Naive thymus-derived CD8-positive, alpha-beta T cell (primary cell): ENCODE measurements around the gene AFG1L. TPM values are rescaled to one million over a fixed set of nuclear protein-coding genes. Genes with fewer than 3 reads are reported as not detected.
"Not testable (repeated sequence)": the region's sequence is repeated elsewhere in the genome, so short reads cannot be mapped to it uniquely, and the experiment has no call there.

Source experiments
- ATAC-seq, 2 donors: fragments of 150-1000 bp; cut with Tn5 transposase in 1 of 2; sonication (Bioruptor Pico), chemical (Tn5 transposase) in 1 of 2; 1 replicate in 1 of 2; 2 replicates in 1 of 2; pipeline ENCODE4 v1.10.0; 2021; ENCODE audit warnings: mild to moderate bottlenecking in 2 of 2, moderate library complexity in 2 of 2
- POLR2A ChIA-PET: fragments of 350-600 bp; sonication (Branson Sonifier 250); formaldehyde crosslinking; loops from one replicate; lab custom pipeline; 2021; ENCODE audit warnings: antibody characterized with exemption; lab: Charles Lee
- DNase-seq, 10 donors: peaks; one replicate each; pipeline versions ENCODE4 v3.0.0 to v3.0.0-alpha.2; 2020 to 2022
- H3K27ac Mint-ChIP-seq, 10 donors: one replicate each; pipeline ENCODE4 v1.8.0; 2020 to 2022; ENCODE audit warnings: mild to moderate bottlenecking in 10 of 10, mixed read lengths in 10 of 10, moderate library complexity in 4 of 10, inconsistent platforms in 1 of 10
- H3K27me3 Mint-ChIP-seq, 5 donors: one replicate each; pipeline ENCODE4 v1.8.0; 2021 to 2022; ENCODE audit warnings: mixed read lengths in 5 of 5
- H3K36me3 Mint-ChIP-seq, 3 donors: one replicate each; pipeline ENCODE4 v1.8.0; 2020 to 2022; ENCODE audit warnings: mixed read lengths in 3 of 3, mild to moderate bottlenecking in 2 of 3, inconsistent platforms in 1 of 3
- H3K4me1 Mint-ChIP-seq, 4 donors: one replicate each; pipeline ENCODE4 v1.8.0; 2021 to 2022; ENCODE audit warnings: mixed read lengths in 4 of 4
- H3K4me3 Mint-ChIP-seq, 10 donors: one replicate each; pipeline ENCODE4 v1.8.0; 2020 to 2022; ENCODE audit warnings: mild to moderate bottlenecking in 10 of 10, mixed read lengths in 10 of 10, moderate library complexity in 6 of 10, inconsistent platforms in 1 of 10
- H3K9me3 Mint-ChIP-seq, 9 donors: one replicate each; pipeline ENCODE4 v1.8.0; 2020 to 2022; ENCODE audit warnings: mixed read lengths in 9 of 9, mild to moderate bottlenecking in 3 of 9, inconsistent platforms in 1 of 9, moderate library complexity in 1 of 9
- polyA plus RNA-seq, 3 donors: library from polyadenylated mRNA; unstranded; fragments of 300-500 nt; fragmentation: Illumina TruSeq; gene quantifications; one replicate each; pipeline ENCODE4 v1.2.3, GENCODE V29; 2021
- total RNA-seq, 8 experiments: library from RNA in 2 of 8; stranded (reverse) in 2 of 8; gene quantifications; one replicate each; pipeline ENCODE4 v1.2.3 and lab custom pipeline; 2021 to 2026

AFG1L gene
- total RNA-seq (1 to 10 TPM; 5.6 to 8.7 TPM), polyA plus RNA-seq (1 to 10 TPM; 2.8 to 4.4 (median 3.8) TPM), total RNA-seq (lab: John Stamatoyannopoulos, UW) (5.7 to 9.8 (median 6.8) reads per million in 6 experiments)

GRCh38 chr6:108294727-108295625 is at the start of gene AFG1L:
Gene AFG1L (plus strand): TSS chr6:108295054. CDS start chr6:108295080, 26 bp downstream.
- H3K4me1 Mint-ChIP-seq: peaks cover 12 to 31% (median 27%) of the 10 kb centered on the region in 4 donors

GRCh38 chr6:108245095-108245494 is 49.8 kb upstream of the AFG1L start:
- H3K27ac Mint-ChIP-seq, DNase-seq, H3K27me3 Mint-ChIP-seq, H3K4me3 Mint-ChIP-seq, ATAC-seq: not testable (repeated sequence)
- Mint-ChIP-seq H3K4me1 (peaks cover 8 to 54% (median 42%) of the 10 kb centered on the region in 4 donors), H3K36me3 (peaks cover 17 to 53% (median 46%) of the 10 kb centered on the region in 3 donors), H3K9me3 (peaks cover 0 to 12% (median 7%) of the 10 kb centered on the region in 9 donors)
- POLR2A ChIA-PET: interaction anchor here (0.6 kb wide), 1 partner anchor 313 kb away, joined by 6 read pairs; no protein-coding TSS in a partner anchor

More at GRCh38 chr6:108294727-108295625, at the start of gene AFG1L:
- Mint-ChIP-seq H3K4me3 (peak within 1 kb of the TSS; percentile 90 to 99 (median 98)), H3K36me3 (peaks cover 0 to 6% (median 0%) of the 10 kb centered on the region in 3 donors), H3K9me3 (no peaks in the 10 kb centered on the region), H3K27me3 (no peaks in the 10 kb centered on the region), H3K27ac (peak within 1 kb of the TSS; percentile 98 to 100 (median 99))
- POLR2A ChIA-PET: interaction anchor here (0.6 to 4.3 kb wide), 7 partner anchors 13 to 799 kb away, joined by 3 to 36 read pairs (median 3); partner anchors contain the start of genes SESN1 and SNX3
- peak; percentile 90 for ATAC-seq
- DNase-seq: peak; percentile 77 to 96 (median 84)

- peaks cover 7 to 55% (median 32%) of the 10 kb centered on the region in 3 donors for H3K36me3 Mint-ChIP-seq
- peaks cover 0 to 6% (median 0%) of the 10 kb centered on the region in 9 donors for H3K9me3 Mint-ChIP-seq
- no peaks in the 10 kb centered on the region for H3K27me3 Mint-ChIP-seq
- POLR2A ChIA-PET: no interaction called here
- DNase-seq (no peak), ATAC-seq (no peak)
- H3K4me1 Mint-ChIP-seq: peaks cover 15 to 60% (median 53%) of the 10 kb centered on the region in 4 donors
- no peak overlapping the region for H3K4me3 Mint-ChIP-seq
- peak overlapping the region in 3 of 10 donors; percentile 6 to 42 (median 8) for H3K27ac Mint-ChIP-seq
Measured at GRCh38 chr6:108247965-108248536, 46.8 kb upstream of the AFG1L start.

- no peaks in the 10 kb centered on the region for H3K27me3 Mint-ChIP-seq
- peak in 1 of 2 donors; percentile 33 for ATAC-seq
- POLR2A ChIA-PET: no interaction called here
- DNase-seq: peak in 2 of 10 donors; percentile 9 to 24
- peaks cover 5 to 53% (median 21%) of the 10 kb centered on the region in 3 donors for H3K36me3 Mint-ChIP-seq
- peaks cover 17 to 78% (median 69%) of the 10 kb centered on the region in 4 donors for H3K4me1 Mint-ChIP-seq
- peaks cover 0 to 2% (median 0%) of the 10 kb centered on the region in 9 donors for H3K9me3 Mint-ChIP-seq
- H3K27ac Mint-ChIP-seq: peak overlapping the region in 2 of 10 donors; percentile 20 to 67
- peak overlapping the region in 1 of 10 donors; percentile 38 for H3K4me3 Mint-ChIP-seq
Measured at GRCh38 chr6:108250240-108250866, 44.5 kb upstream of the AFG1L start.

GRCh38 chr6:108251252-108251651 is 43.6 kb upstream of the AFG1L start:
- DNase-seq: no peak
- Mint-ChIP-seq H3K27me3 (no peaks in the 10 kb centered on the region), H3K27ac (peak overlapping the region in 3 of 10 donors; percentile 8 to 67 (median 38)), H3K9me3 (no peaks in the 10 kb centered on the region), H3K36me3 (peaks cover 5 to 46% (median 14%) of the 10 kb centered on the region in 3 donors), H3K4me1 (peaks cover 17 to 86% (median 72%) of the 10 kb centered on the region in 4 donors), H3K4me3 (peak overlapping the region in 5 of 10 donors; percentile 7 to 27 (median 11))
- POLR2A ChIA-PET: interaction anchor here (1.2 kb wide), 1 partner anchor 9 kb away, joined by 5 read pairs; the partner anchor contains the start of gene SNX3
- no peak for ATAC-seq

GRCh38 chr6:108252055-108252454 is 42.8 kb upstream of the AFG1L start:
- no peaks in the 10 kb centered on the region for H3K27me3 Mint-ChIP-seq
- peak overlapping the region in 4 of 10 donors; percentile 24 to 69 (median 34) for H3K4me3 Mint-ChIP-seq
- no peaks in the 10 kb centered on the region for H3K9me3 Mint-ChIP-seq
- ATAC-seq (no peak), DNase-seq (no peak)
- H3K36me3 Mint-ChIP-seq: peaks cover 5 to 50% (median 8%) of the 10 kb centered on the region in 3 donors
- peak overlapping the region in 2 of 10 donors; percentile 60 to 61 for H3K27ac Mint-ChIP-seq
- POLR2A ChIA-PET: interaction anchor here (1.2 kb wide), 1 partner anchor 9 kb away, joined by 5 read pairs; the partner anchor contains the start of gene SNX3
- H3K4me1 Mint-ChIP-seq: peaks cover 20 to 89% (median 77%) of the 10 kb centered on the region in 4 donors

GRCh38 chr6:108253241-108253640 is 41.6 kb upstream of the AFG1L start:
- H3K27me3 Mint-ChIP-seq: no peaks in the 10 kb centered on the region
- no peak for DNase-seq
- H3K36me3 Mint-ChIP-seq: peaks cover 5 to 46% (median 8%) of the 10 kb centered on the region in 3 donors
- H3K27ac Mint-ChIP-seq: peak overlapping the region in 1 of 10 donors; percentile 76
- peak overlapping the region in 1 of 10 donors; percentile 25 for H3K4me3 Mint-ChIP-seq
- POLR2A ChIA-PET: interaction anchor here (1.1 kb wide), 1 partner anchor 41 kb away, joined by 3 read pairs; no protein-coding TSS in a partner anchor
- H3K4me1 Mint-ChIP-seq: peaks cover 19 to 91% (median 75%) of the 10 kb centered on the region in 4 donors
- ATAC-seq: no peak
- no peaks in the 10 kb centered on the region for H3K9me3 Mint-ChIP-seq

GRCh38 chr6:108254433-108255410 is 40.1 kb upstream of the AFG1L start:
- Mint-ChIP-seq H3K27ac (peak overlapping the region in 6 of 10 donors; percentile 7 to 49 (median 30)), H3K4me3 (peak overlapping the region in 1 of 10 donors; percentile 2), H3K9me3 (no peaks in the 10 kb centered on the region), H3K27me3 (no peaks in the 10 kb centered on the region), H3K4me1 (peaks cover 19 to 91% (median 77%) of the 10 kb centered on the region in 4 donors), H3K36me3 (peaks cover 5 to 44% (median 8%) of the 10 kb centered on the region in 3 donors)
- no peak for ATAC-seq
- DNase-seq: no peak
- POLR2A ChIA-PET: interaction anchor here (1.1 kb wide), 1 partner anchor 40 kb away, joined by 3 read pairs; no protein-coding TSS in a partner anchor

GRCh38 chr6:108260126-108260808 is 34.6 kb upstream of the AFG1L start:
- ATAC-seq (peak; percentile 7 to 10), DNase-seq (peak in 6 of 10 donors; percentile 2 to 25 (median 10))
- POLR2A ChIA-PET: interaction anchor here (0.9 to 4.1 kb wide), 8 partner anchors 9 to 1122 kb away, joined by 3 to 36 read pairs (median 6); partner anchors contain the start of genes AFG1L, CD164, OSTM1 and SESN1
- H3K27ac Mint-ChIP-seq: peak overlapping the region; percentile 86 to 99 (median 96)
- H3K36me3 Mint-ChIP-seq: peaks cover 0 to 9% (median 0%) of the 10 kb centered on the region in 3 donors
- H3K9me3 Mint-ChIP-seq: no peaks in the 10 kb centered on the region
- peaks cover 5 to 50% (median 30%) of the 10 kb centered on the region in 4 donors for H3K4me1 Mint-ChIP-seq
- peak overlapping the region; percentile 86 to 97 (median 92) for H3K4me3 Mint-ChIP-seq
- H3K27me3 Mint-ChIP-seq: no peaks in the 10 kb centered on the region
